ENCODE results near the gene SCUBE2.

DNA sequence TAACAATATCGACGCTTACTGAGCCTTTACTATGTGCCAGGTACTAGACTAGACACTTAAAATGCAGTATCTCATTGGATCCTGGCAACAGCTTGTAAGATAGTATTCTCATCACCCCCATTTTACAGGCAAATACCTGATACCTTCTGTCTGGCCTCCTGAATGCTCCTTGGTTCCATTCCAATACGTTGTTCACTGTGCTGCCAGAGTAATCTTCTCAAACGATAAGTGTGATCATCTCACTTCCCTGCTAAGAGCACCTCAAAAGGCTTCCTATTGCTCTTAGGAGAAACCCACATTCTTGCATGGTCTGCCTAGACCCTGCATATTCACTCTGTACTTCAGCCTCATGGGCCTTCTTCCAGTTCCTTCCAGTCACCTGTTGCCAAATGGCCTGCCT lies 86.3 kb downstream of the SCUBE2 start:
- TF ChIP-seq, protein P1, sequence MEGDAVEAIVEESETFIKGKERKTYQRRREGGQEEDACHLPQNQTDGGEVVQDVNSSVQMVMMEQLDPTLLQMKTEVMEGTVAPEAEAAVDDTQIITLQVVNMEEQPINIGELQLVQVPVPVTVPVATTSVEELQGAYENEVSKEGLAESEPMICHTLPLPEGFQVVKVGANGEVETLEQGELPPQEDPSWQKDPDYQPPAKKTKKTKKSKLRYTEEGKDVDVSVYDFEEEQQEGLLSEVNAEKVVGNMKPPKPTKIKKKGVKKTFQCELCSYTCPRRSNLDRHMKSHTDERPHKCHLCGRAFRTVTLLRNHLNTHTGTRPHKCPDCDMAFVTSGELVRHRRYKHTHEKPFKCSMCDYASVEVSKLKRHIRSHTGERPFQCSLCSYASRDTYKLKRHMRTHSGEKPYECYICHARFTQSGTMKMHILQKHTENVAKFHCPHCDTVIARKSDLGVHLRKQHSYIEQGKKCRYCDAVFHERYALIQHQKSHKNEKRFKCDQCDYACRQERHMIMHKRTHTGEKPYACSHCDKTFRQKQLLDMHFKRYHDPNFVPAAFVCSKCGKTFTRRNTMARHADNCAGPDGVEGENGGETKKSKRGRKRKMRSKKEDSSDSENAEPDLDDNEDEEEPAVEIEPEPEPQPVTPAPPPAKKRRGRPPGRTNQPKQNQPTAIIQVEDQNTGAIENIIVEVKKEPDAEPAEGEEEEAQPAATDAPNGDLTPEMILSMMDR (tag by site-specific recombination; IDR thresholded peaks at IDR 0.05) = no peak
- TF ChIP-seq ZNF747 (tag by site-specific recombination; IDR thresholded peaks at IDR 0.05) (no peak), ZNF335 (tag by site-specific recombination; conservative IDR thresholded peaks at IDR 0.05) (no peak), YY1 (tag by site-specific recombination; IDR thresholded peaks at IDR 0.05) (no peak), ZBTB21 (tag by site-specific recombination; IDR thresholded peaks at IDR 0.05) (no peak), ZBTB7A (tag by site-specific recombination; IDR thresholded peaks at IDR 0.05; ENCODE audit: low read depth) (no peak), ZSCAN23 (tag by site-specific recombination; IDR thresholded peaks at IDR 0.05) (no peak), ZNF202 (tag by site-specific recombination; IDR thresholded peaks at IDR 0.05; ENCODE audit: borderline replicate concordance) (no peak)
- TF ChIP-seq, protein P2, sequence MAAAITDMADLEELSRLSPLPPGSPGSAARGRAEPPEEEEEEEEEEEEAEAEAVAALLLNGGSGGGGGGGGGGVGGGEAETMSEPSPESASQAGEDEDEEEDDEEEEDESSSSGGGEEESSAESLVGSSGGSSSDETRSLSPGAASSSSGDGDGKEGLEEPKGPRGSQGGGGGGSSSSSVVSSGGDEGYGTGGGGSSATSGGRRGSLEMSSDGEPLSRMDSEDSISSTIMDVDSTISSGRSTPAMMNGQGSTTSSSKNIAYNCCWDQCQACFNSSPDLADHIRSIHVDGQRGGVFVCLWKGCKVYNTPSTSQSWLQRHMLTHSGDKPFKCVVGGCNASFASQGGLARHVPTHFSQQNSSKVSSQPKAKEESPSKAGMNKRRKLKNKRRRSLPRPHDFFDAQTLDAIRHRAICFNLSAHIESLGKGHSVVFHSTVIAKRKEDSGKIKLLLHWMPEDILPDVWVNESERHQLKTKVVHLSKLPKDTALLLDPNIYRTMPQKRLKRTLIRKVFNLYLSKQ (tag by site-specific recombination; IDR thresholded peaks at IDR 0.05; ENCODE audit: borderline replicate concordance) = no peak
- TF ChIP-seq, protein P3, sequence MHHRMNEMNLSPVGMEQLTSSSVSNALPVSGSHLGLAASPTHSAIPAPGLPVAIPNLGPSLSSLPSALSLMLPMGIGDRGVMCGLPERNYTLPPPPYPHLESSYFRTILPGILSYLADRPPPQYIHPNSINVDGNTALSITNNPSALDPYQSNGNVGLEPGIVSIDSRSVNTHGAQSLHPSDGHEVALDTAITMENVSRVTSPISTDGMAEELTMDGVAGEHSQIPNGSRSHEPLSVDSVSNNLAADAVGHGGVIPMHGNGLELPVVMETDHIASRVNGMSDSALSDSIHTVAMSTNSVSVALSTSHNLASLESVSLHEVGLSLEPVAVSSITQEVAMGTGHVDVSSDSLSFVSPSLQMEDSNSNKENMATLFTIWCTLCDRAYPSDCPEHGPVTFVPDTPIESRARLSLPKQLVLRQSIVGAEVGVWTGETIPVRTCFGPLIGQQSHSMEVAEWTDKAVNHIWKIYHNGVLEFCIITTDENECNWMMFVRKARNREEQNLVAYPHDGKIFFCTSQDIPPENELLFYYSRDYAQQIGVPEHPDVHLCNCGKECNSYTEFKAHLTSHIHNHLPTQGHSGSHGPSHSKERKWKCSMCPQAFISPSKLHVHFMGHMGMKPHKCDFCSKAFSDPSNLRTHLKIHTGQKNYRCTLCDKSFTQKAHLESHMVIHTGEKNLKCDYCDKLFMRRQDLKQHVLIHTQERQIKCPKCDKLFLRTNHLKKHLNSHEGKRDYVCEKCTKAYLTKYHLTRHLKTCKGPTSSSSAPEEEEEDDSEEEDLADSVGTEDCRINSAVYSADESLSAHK (tag by site-specific recombination; IDR thresholded peaks at IDR 0.05) = no peak
- TF ChIP-seq, protein P4, sequence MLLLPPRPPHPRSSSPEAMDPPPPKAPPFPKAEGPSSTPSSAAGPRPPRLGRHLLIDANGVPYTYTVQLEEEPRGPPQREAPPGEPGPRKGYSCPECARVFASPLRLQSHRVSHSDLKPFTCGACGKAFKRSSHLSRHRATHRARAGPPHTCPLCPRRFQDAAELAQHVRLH (tag by site-specific recombination; IDR thresholded peaks at IDR 0.05) = no peak
